Heart left ventricle (tissue), 16 donors: ENCODE results near the gene SETD3. TPM values are rescaled to one million over a fixed set of nuclear protein-coding genes. Genes with fewer than 3 reads are reported as not detected.

ENCODE experiments used
- ATAC-seq, 4 donors: fragments of 200-7000 bp; cut with Tn5 transposase; one replicate each; pipeline ENCODE4 v1.9.1; 2020 to 2022; ENCODE audit warnings: moderate library complexity in 4 of 4, mild to moderate bottlenecking in 3 of 4, moderate number of reproducible peaks in 1 of 4
- DNase-seq, 5 donors: peaks; one replicate each; pipeline ENCODE4 v3.0.0-alpha.2; 2020
- H3K27ac ChIP-seq, 12 donors: fragments of 200-600 bp; sonication (generic) in 4 of 12; one replicate each; pipeline versions ENCODE4 v1.5.0 to v1.8.0; 2016 to 2022; ENCODE audit warnings: mild to moderate bottlenecking in 2 of 12
- H3K27me3 ChIP-seq, 9 donors: fragments of 200-600 bp; sonication (generic) in 2 of 9; one replicate each; pipeline versions ENCODE4 v1.5.1 to v1.8.0; 2016 to 2022; ENCODE audit warnings: mild to moderate bottlenecking in 3 of 9
- H3K36me3 ChIP-seq, 9 donors: fragments of 200-600 bp; sonication (generic) in 2 of 9; one replicate each; pipeline versions ENCODE4 v1.5.0 to v1.8.0; 2018 to 2022; ENCODE audit warnings: mild to moderate bottlenecking in 2 of 9
- H3K4me1 ChIP-seq, 12 donors: fragments of 200-600 bp; sonication (generic) in 4 of 12; one replicate each; pipeline versions ENCODE4 v1.5.0 to v1.8.0; 2016 to 2022; ENCODE audit warnings: mild to moderate bottlenecking in 3 of 12
- H3K4me3 ChIP-seq, 12 donors: fragments of 200-600 bp; sonication (generic) in 4 of 12; one replicate each; pipeline versions ENCODE4 v1.5.0 to v1.8.0; 2017 to 2022; ENCODE audit warnings: mild to moderate bottlenecking in 9 of 12, moderate library complexity in 4 of 12
- H3K9me3 ChIP-seq, 12 donors: fragments of 200-600 bp; sonication (generic) in 4 of 12; one replicate each; pipeline versions ENCODE4 v1.5.0 to v1.8.0; 2016 to 2022; ENCODE audit warnings: mild to moderate bottlenecking in 1 of 12
- CTCF ChIP-seq, 12 donors: fragments of 200-600 bp; sonication (generic) in 4 of 12; IDR thresholded peaks; one replicate each; pipeline versions ENCODE4 v1.5.0 to v1.8.0; 2018 to 2022; ENCODE audit warnings: antibody characterized with exemption in 12 of 12, mild to moderate bottlenecking in 5 of 12
- POLR2A ChIP-seq, 2 donors: fragments of 450-650 bp; IDR thresholded peaks; one replicate each; pipeline ENCODE4 v1.6.1; 2017; ENCODE audit warnings: antibody characterized with exemption in 2 of 2, mild to moderate bottlenecking in 2 of 2, moderate library complexity in 2 of 2
- WGBS, 4 donors: extraction: QIAGEN DNeasy Blood & Tissue Kit in 2 of 4; methylation state at CpG; one replicate each; pipeline versions ENCODE4 v1.1.5 to v1.1.7; 2013 to 2018; 5-methylcytosine and 5-hydroxymethylcytosine counted together
- intact Hi-C, 10 donors: fragments of 100-400 bp; cut with DNase I; formaldehyde crosslinking; loops; one replicate each; pipeline versions ENCODE4 v1.11.1 to v1.14.2; 2022
- polyA plus RNA-seq, 2 donors: library from polyadenylated mRNA; stranded (reverse); fragments of 200-250 nt; gene quantifications; one replicate each; pipeline ENCODE4 v1.2.3, GENCODE V29; 2013
- total RNA-seq, 9 donors: library from RNA; depleted of rRNA in 2 of 9; stranded (reverse); fragments of >200 nt in 2 of 9; fragmentation: NEBNext Ultra II Directional in 3 of 9; extraction: Animal tissue kit (Norgen Biotek cat#: 25700) in 3 of 9; gene quantifications; one replicate each; pipeline versions ENCODE4 v1.1.0 to v1.2.4, GENCODE V29; 2016 to 2023
- donor health status: ischemic (EF 13 %, LVEDD 7.1; RV severe dilation, severe dysfunction).
- donor health status: healthy with polysubstance abuse.
- donor health status: DM: no; HTN: yes; CAD: no.
- donor health status: DM: no; HTN: no; CAD: no.
- donor health status: ischemic (EF 25% LVEDD 6.9; RV normal size, moderate dysfunction).
- donor health status: ischemic (EF 25% LVEDD 5.7; RV mildly dilated, moderate dysfunction).
- donor health status: healthy.
- donor health status: DM: yes; HTN: yes; CAD: no.
- donor health status: ischemic (EF 35%, LVEDD 5.7; RV mildly dilated, moderate dysfunction).
- donor health status: nonischemic (EF 11% LVEDD 7.7; RV severe dilation, severe dysfunction).
- donor health status: DM: yes; HTN: yes; CAD: no.
- donor health status: PGD.
- donor health status: ischemic (EF 29% LVEDD 5.4; RV normal size, mild dysfunction).
- donor health status: nonischemic (EF 23%, LVEDD 6.1; RV moderate dilation, normal function).

The SETD3 gene
- total and polyA plus RNA-seq, 11 donors, result 49.7 to 130 (median 92.6) TPM

- Histone ChIP-seq H3K4me1 (no peaks in the 10 kb centered on the region), H3K27me3 (peaks cover 0 to 6% (median 0%) of the 10 kb centered on the region in 9 donors), H3K9me3 (no peaks in the 10 kb centered on the region), H3K27ac (no peak overlapping the region), H3K36me3 (no peaks in the 10 kb centered on the region), H3K4me3 (no peak overlapping the region)
- WGBS, 4 donors, result 89 to 94% (median 91%) methylated on average over 5 of the region's 5 CpGs
- ATAC-seq (no peak), DNase-seq (no peak)
- intact Hi-C loops, result loop anchor here in 1 of 10 donors (10.0 kb wide), 1 partner anchor 1015 kb away; no protein-coding TSS in a partner anchor
- no peak for TF ChIP-seq CTCF (IDR thresholded peaks at IDR 0.05)
- TF ChIP-seq POLR2A (IDR thresholded peaks at IDR 0.05), result no peak
These were observed 120.8 kb downstream of the SETD3 start for GRCh38 chr14:99359906-99360305.

GRCh38 chr14:99357916-99358390 is 122.7 kb downstream of the SETD3 start:
- Histone ChIP-seq H3K9me3 (no peaks in the 10 kb centered on the region), H3K27me3 (peaks cover 0 to 6% (median 0%) of the 10 kb centered on the region in 9 donors), H3K36me3 (no peaks in the 10 kb centered on the region), H3K27ac (no peak overlapping the region), H3K4me1 (no peaks in the 10 kb centered on the region), H3K4me3 (no peak overlapping the region)
- TF ChIP-seq POLR2A (IDR thresholded peaks at IDR 0.05) (no peak), CTCF (IDR thresholded peaks at IDR 0.05) (no peak)
- ATAC-seq (no peak), DNase-seq (no peak)
- 66 to 75% (median 73%) methylated on average over 12 of the region's 12 CpGs for WGBS, 4 donors
- intact Hi-C loops, result loop anchor here in 1 of 10 donors (10.0 kb wide), 1 partner anchor 1013 kb away; no protein-coding TSS in a partner anchor

GRCh38 chr14:99357151-99357915 is 123.3 kb downstream of the SETD3 start:
- no peaks in the 10 kb centered on the region for H3K9me3 ChIP-seq
- no peak for TF ChIP-seq POLR2A (IDR thresholded peaks at IDR 0.05)
- no peak for TF ChIP-seq CTCF (IDR thresholded peaks at IDR 0.05)
- H3K4me1 ChIP-seq, result no peaks in the 10 kb centered on the region
- WGBS, 4 donors, result 78 to 87% (median 83%) methylated on average over 13 to 15 of the region's 15 CpGs
- ATAC-seq (no peak), DNase-seq (no peak)
- H3K4me3 ChIP-seq, result no peak overlapping the region
- no peak overlapping the region for H3K27ac ChIP-seq
- no peaks in the 10 kb centered on the region for H3K36me3 ChIP-seq
- intact Hi-C loops, result loop anchor here in 1 of 10 donors (10.0 kb wide), 1 partner anchor 1013 kb away; no protein-coding TSS in a partner anchor
- peaks cover 0 to 6% (median 0%) of the 10 kb centered on the region in 9 donors for H3K27me3 ChIP-seq

GRCh38 chr14:99356031-99356608 is 124.5 kb downstream of the SETD3 start:
- TF ChIP-seq CTCF (IDR thresholded peaks at IDR 0.05) (no peak), POLR2A (IDR thresholded peaks at IDR 0.05) (no peak)
- 72 to 90% (median 75%) methylated on average over 15 of the region's 15 CpGs for WGBS, 4 donors
- intact Hi-C loops, result loop anchor here in 1 of 10 donors (10.0 kb wide), 1 partner anchor 1011 kb away; no protein-coding TSS in a partner anchor

More at GRCh38 chr14:99356031-99356608, 124.5 kb downstream of the SETD3 start:
- Histone ChIP-seq H3K9me3 (no peaks in the 10 kb centered on the region), H3K4me1 (no peaks in the 10 kb centered on the region), H3K4me3 (no peak overlapping the region), H3K27ac (no peak overlapping the region), H3K27me3 (peaks cover 0 to 6% (median 0%) of the 10 kb centered on the region in 9 donors), H3K36me3 (no peaks in the 10 kb centered on the region)
- DNase-seq, result no peak
- no peak for ATAC-seq
